GM19452 (cell line): Measurements from ENCODE around the gene DLGAP1.
"Not testable (repeated sequence)": the region's sequence is repeated elsewhere in the genome, so short reads cannot be mapped to it uniquely, and the experiment has no call there.

Experiments used
- ATAC-seq: cut with Tn5 transposase; IDR thresholded peaks from one replicate; pipeline ENCODE4 v1.9.1; 2021; ENCODE audit not compliant: unreplicated experiment

DLGAP1 gene

DNA sequence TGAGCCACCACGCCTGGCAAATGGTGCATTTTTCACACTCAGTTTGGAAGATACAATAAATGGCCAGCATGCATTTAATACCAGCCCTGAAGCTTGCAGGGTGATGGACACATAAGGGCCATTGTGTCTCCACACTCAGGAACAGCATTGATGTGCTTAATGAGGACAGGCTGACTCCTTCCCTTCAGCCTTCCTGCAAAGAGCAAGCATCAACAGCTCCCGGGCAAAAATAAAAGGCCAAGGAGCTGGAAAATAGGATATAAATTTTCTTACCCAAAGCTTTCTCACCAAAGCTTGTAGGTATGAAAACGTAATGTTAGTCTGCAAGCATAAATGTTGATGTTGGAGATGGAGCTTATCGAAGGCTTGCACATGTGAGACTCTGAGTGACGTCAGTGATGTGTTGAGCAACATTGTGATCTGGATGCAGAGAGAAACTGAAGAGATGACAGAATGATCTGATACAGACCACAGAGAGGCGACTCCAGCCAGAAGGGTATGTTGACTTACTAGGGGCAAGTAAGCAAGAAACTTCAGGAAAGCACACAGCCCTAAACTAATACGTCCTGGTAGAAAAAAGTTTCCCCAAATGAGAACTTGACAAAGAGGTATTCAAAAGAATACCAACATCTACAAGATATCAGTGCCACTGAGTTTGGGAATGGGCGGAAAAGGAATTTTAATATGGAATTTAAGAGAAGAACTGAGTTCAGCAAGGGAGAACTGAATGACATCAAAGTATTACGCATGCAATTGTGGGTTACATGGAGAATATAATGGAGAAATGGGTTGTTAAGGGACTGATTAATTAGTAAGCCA lies 748.6 kb downstream of the DLGAP1 start:
- no peak for ATAC-seq

DNA sequence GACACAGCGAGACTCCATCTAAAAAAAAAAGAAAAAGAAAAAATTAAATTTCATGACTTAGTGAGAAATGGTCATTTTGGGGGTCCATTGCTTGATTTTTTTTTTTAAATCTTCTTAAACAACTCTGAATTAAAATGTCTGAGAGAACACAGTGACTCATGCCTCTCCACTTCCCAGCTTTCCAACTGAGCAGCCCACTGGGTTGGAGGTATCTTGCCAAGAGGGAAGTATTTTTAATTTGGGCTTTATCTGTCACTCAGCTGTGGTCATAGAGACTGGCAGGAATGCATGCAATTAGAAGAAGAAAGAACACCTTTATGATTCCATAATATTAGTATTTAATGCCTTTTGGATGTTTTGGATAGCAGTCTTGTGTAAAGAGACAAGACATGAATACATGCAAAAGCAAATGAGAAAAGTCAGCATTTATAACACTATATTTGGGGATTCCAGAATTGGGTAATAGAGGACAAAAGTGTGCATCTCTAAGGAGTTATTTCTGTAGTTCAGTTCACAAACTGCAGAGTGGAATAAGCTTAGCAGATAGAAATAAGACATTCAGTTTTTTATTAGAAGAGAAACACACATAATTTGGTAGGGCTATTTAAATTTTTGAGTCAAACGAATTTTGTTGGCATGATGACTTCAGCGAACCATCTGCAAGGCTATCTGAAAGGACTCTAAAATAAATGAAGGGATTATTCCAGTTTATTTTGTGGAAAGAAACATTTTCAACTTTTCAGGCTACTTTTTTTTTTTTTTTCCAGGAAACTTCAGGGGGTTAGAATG lies 750.4 kb downstream of the DLGAP1 start:
- no peak for ATAC-seq

DNA sequence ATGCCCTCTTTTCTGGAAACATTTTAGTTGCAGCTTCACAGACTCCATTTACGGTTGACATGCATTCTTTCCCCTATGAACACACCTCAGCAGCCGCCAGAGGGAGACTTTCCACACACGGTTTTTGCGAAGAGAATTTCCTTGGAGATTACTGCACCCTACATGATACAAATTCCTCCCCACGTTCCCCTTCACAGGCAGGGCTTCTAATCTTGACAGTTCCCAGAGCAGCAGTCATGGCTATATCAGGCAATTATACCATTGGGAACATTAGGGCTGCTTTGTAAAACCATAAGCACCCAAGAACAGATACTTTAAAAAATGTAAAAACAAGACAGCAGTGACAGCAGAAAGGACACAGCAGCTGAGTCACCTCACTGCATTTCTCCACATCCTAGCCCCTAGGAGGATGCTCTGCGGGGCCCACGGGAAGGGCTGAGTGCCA lies 751.4 kb downstream of the DLGAP1 start:
- ATAC-seq: no peak

DNA sequence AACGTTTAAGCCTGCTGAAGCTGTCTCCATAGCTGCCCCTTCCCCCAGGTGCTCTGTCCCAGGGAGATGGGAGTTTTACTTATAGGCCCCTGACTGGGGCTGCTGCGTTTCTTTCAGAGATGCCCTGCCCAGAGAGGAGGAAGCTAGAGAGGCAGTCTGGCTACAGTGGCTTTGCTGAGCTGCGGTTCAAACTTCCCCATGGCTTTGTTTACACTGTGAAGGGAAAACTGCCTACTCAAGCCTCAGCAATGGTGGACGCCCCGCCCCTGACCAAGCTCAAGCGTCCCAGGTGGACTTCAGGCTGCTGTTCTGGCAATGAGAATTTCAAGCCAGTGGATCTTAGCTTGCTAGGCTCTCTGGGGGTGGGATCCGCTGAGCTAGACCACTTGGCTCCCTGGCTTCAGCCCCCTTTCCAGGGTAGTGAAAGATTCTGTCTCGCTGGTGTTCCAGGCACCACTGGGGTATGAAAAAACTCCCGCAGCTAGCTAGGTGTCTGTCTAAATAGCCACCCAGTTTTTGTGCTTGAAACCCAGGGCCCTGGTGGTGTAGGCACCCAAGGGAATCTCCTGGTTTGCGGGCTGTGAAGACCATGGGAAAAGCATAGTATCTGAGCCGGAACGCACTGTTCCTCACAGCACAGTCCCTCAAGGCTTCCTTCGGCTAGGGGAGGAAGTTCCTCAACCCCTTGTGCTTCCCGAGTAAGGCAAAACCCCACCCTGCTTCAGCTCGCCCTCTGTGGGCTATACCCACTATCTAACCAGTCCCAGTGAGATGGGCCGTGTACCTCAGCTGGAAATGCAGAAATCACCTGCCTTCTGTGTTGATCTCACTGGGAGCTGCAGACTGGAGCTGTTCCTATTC lies 755.2 kb downstream of the DLGAP1 start:
- ATAC-seq: not testable (repeated sequence)

DNA sequence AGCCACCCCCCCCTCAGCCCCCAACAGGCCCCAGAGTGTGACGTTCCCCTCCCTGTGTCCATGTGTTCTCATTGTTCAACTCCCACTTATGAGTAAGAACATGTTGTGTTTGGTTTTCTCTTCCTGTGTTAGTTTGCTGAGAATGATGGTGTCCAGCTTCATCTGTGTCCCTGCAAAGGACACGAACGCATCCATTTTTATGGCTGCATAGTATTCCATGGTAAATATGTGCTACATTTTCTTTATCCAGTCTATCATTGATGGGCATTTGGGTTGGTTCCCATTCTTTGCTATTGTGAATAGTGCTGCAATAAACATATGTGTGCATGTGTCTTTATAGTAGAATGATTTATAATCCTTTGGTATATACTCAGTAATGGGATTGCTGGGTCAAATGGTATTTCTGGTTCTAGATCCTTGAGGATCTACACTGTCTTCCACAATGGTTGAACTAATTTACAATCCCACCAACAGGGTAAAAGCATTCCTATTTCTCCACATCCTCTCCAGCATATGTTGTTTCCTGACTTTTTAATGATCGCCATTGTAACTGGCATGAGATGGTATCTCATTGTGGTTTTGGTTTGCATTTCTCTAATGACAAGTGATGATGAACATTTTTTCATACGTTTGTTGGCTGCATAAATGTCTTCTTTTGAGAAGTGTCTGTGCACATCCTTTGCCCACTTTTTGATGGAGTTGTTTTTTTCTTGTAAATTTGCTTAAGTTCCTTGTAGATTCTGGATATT lies 760.9 kb downstream of the DLGAP1 start:
- not testable (repeated sequence) for ATAC-seq

DNA sequence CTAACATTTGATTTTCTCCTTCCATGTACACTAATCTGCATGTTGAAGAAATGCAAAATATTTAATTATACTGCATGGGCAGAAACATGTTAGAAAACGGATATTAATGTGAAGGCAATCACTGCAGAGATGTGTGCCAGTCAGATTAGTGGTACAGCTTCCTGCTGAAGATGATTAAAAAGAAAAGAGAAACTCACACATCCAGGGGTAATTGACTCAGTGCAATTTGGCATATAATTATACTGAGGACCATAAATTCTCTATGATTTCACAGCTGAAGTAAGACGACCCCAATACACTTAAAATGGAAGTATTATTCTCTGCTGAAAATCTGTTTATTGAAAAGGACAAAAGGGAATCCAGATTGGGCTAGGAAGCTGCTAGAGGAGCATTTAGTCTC lies 761.7 kb downstream of the DLGAP1 start:
- no peak for ATAC-seq

DNA sequence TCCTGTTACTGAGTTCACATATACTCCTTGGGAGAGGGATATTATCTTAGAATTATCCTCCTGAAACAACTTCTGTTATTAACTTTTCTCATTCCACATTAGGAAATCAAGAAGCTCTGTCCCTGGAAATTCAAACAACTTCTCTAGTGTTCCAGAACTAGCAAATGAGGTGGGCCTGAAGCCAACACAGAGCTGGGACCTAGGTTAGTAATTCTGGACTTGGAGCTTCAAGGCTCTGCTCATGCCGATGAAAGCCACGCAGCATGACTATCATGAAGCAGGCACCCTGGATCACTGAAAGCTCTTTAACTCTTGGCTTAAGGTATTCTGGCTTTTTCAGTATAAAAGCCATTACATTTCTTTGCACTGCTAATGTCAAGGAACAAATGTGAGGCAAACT lies 762.4 kb downstream of the DLGAP1 start:
- ATAC-seq: no peak

DNA sequence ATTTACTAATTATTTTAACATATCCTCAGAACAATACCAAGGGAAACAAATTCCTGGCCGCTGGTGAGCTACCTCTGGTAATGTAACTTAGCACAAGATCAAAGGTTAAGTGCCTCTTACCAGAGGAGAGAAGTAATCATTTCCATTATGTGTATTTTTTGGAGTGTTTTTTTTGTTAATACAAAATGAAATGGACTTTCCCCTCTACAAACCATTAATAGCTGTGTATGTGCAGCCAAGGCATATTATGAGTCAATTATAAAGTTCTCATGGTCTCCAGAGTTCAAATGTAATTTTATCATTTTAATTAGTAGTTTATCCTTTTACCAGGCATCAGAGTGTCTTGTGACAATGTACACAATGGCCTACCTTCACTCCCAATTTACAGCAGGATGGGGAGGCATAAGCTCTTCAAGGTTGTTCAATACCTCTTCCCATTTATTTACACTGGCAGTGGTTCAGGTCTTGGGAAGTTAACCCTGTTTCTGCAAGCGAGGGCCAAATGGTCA lies 762.9 kb downstream of the DLGAP1 start:
- ATAC-seq: no peak

DNA sequence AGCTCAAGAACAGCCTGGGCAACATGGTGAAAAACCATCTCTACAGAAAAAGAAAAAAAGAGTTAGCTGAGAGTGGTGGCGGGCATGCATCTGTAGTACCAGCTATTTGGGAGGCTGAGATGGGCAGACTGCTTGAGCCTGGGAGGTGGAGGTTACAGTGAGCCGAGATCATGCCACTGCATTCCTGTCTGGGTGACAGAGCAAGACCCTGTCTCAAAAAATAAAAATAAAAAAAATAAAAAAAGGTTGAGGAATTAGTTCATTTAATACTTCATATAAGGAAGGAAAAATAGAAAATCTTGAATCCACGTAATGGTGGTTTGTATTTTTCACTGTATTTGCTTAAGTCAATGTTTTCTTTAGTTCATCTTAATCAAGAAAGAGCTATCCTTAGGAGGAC lies 763.4 kb downstream of the DLGAP1 start:
- ATAC-seq: no peak

DNA sequence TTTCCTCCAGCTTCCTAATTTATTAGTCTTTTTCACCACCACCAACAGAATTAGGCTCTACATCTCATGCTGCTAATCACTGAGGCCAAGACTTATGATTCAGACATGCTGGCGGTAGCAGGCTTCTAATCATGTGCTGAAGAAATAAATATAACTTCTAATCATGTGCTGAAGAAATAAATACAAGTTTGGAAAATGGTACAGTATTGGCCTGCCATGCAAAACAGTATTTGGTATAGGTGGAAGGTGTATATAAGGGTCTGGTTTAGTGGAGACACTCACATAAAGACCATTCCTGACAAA lies 764.4 kb downstream of the DLGAP1 start:
- ATAC-seq: no peak

DNA sequence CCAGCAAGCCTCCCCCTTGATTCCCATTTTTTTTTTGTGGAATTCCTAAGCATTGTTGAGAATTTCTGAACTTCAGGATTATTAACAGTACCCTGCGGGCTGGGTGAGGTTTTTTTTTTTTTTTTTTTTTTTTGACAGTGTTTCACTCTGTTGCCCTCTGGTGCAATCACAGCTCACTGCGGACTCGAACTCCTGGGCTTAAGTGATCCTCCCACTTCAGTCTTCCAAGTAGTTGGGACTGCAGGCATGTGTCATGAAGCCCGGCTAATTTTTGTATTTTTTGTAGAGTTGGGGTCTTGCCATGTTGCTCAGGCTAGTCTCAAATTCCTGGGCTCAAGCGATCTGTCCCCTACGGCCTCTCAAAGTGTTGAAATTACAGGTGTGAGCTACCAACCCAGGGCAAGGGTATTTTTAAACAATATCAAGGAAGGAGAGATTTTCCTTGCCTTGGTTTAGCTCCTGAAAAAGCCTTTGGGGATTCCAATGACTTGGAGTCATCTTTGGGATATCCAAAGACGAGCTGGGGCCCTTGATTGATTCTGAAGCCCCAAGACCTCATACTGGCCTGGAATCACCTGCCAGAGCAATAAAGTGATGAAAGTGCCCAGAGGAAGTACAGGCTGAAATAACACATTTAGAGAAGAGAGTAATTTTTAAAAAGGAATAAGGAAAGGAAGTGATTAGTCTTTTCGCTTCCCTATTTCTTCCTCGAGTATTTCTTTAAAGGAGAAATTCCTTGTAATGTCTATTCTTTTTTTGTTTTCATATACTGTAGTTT lies 764.9 kb downstream of the DLGAP1 start:
- no peak for ATAC-seq

DNA sequence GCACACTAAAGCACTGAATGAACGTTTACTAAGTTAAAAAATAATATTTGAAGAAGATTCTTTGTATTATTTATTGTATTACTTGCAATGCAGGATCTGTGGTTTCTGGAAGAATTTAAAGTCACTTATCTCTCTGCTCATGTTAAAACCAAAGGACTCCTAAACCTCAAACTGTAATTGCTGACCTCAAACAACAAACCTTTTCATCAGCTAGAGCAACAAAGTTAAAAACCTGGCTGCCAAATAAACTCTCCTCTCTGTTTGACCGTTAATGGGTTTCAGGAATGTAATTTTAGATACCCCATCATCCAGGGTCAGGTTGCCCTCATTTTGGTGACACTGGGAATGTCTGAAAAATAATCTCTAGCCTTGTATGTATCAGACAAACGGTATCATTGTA lies 766.0 kb downstream of the DLGAP1 start:
- ATAC-seq: no peak

DNA sequence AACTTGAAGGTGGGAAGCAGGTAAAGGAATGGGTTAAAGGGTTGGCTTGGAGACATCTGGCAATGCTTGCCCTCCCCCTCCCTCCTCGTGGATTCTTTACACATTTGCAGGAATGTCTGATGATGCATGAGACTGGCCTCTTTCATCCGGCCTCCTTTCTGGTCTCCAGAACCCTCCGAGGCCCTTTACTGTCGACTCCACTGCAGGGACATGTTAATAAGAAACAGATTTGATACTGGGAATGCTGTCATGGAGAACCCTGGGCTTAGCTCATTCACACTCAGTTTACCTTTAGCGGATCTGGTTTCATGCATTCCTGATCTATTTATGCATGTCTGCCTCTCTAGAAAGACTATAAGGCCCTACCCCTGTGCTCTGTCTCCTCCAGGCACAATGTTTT lies 766.4 kb downstream of the DLGAP1 start:
- no peak for ATAC-seq

DNA sequence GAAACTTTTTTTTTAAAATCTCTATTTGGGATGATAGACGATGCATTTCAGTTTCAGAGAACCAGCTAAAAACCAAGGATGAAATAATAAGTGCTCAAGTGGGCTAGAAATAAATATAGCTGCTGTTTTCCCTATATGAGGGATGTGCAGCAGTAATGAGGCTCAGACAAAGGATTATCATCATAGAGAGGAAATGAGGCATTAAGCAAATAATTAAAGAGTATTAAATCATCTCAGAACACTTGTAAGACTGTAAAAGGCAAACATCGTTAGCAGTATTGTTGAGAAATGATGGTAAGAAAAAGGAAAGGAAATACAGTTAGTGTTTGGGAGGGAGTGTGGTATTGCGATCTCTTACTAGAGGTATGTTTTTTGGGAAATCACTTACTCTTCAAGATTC lies 771.6 kb downstream of the DLGAP1 start:
- no peak for ATAC-seq

DNA sequence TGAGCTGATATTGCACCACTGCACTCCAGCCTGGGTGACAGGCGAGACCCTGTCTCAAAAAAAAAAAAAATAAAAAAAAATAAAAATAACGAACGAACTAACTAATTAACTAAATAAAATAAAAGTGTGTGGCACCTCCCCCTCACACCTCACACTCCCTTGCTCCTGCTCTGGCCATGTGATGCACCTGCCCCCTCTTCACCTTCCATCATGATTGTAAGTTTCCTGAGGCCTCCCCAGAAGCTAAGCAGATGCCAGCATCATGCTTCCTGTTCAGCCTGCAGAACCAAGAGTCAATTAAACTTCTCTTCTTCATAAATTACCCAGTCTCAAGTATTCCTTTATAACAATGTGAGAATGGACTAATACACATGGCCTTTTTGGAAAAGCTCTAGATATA lies 773.0 kb downstream of the DLGAP1 start:
- ATAC-seq: no peak

DNA sequence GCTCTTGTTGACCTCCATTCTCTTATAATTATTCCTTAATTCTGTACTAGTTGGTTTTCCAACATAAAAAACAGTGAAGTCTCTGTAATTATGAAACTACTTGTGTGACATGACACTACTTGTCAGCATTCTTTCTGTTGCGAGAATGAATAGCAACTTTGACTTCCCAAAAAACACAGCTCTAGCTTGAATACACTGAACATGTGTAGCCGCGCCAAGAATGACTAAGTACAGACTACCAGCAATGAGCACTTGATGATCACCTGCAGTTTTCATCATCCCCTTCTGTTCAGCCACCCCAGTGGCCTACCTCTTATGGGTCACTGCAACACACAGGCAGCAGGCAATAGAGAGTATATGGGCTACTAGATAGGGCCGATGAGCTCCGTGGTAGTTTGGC lies 775.9 kb downstream of the DLGAP1 start:
- no peak for ATAC-seq

DNA sequence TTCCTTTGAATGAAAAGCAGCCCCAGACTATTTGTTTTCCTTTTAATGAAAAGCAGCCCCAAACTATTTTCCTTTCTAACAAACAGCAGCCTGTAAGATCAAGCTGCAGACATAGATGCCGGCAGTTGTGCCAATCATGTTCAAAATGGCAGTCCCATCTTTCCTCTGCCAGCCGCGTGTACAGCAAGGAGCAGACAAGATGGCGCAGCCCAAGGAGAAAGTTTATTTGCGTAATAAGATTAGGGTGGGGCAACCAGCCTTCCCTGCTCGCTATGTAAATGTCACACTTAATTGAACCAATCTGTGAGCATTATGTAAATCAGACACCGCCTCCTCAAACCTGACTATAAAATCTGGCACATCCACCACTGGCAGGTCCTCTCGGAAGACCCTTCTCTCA lies 779.1 kb downstream of the DLGAP1 start:
- ATAC-seq: no peak

DNA sequence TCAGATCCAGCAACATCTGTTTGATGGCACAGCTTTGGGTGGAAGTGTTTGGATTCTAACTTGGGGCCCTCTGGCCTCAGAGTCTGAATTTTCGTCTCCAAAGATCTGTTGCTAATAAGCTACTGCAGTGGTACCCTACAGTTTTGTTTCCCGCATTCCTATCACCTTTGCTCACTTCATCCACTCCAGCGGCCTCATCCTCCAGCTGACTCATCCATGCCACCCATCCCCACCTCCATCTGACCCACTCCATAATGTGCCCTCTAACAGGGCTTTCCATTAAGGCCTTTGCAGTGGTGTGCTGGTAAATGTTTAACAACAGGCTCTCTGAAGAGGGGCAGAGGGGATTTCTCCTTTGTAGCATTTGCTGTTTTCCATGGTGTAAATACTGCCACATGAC lies 779.7 kb downstream of the DLGAP1 start:
- ATAC-seq: no peak

DNA sequence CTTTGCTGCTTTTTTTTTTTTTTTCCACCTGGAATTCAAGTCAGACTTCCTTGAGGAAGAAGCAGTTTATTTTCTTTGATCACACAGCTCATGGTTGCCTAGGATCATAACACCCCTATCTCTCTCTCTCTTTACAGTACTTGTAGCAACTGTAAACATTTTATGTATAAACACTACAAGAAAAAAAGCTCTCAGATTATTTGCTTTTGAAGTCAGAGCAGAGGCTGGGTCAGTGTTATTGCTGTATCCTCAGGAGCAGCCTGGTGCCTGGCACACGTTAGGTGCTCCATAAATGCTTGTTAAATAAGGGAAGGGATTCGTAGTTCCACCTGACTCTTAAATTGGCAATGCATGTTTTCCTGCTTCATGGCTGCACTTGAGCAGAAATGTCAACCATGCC lies 783.9 kb downstream of the DLGAP1 start:
- no peak for ATAC-seq

DNA sequence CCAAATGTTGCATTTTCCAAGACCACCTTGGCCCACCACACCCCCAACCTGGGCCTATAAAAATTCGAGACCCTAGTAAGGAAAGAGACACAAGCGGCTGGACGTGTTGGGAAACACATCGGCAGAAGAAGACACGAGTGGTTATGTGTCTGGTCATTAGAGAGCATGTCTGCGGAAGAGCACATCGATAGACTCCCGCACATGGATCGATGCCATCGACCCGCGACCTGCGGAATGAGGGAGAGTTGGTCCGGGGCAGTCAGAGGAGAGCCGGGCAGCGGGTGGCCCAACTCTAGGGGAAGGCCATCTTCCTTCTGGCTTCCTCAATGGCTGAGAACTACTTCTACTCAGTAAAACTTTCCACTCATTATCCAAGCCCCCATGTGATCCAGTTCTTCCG lies 785.7 kb downstream of the DLGAP1 start:
- ATAC-seq: no peak
